Left ventricle myocardium inferior (tissue), 1 donor: ENCODE measurements around the gene ENG. TPM values are rescaled to one million over a fixed set of nuclear protein-coding genes. Genes with fewer than 3 reads are reported as not detected.
A peak's percentile ranks its signal among the peaks of the same experiment; 100 is the strongest.

Experiments
- DNase-seq: peaks from one replicate; pipeline ENCODE4 v3.0.0-alpha.2; 2020
- H3K27ac ChIP-seq: fragments of 200-600 bp; replicated peaks from 2 replicates; pipeline ENCODE4 v1.8.0; 2021
- H3K27me3 ChIP-seq: fragments of 200-600 bp; 2 replicates; pipeline ENCODE4 v1.8.0; 2021; ENCODE audit warnings: low read depth
- H3K36me3 ChIP-seq: fragments of 200-600 bp; 2 replicates; pipeline ENCODE4 v1.8.0; 2021
- H3K4me1 ChIP-seq: fragments of 200-600 bp; 2 replicates; pipeline ENCODE4 v1.8.0; 2021
- H3K4me3 ChIP-seq: fragments of 200-600 bp; 2 replicates; pipeline ENCODE4 v1.8.0; 2021; ENCODE audit warnings: mild to moderate bottlenecking, moderate library complexity
- H3K9me3 ChIP-seq: fragments of 200-600 bp; replicated peaks from 2 replicates; pipeline ENCODE4 v1.8.0; 2021
- CTCF ChIP-seq: fragments of 200-600 bp; IDR thresholded peaks from 2 replicates; pipeline ENCODE4 v1.8.0; 2021; ENCODE audit warnings: antibody characterized with exemption, mild to moderate bottlenecking, borderline replicate concordance
- intact Hi-C: fragments of 100-400 bp; cut with micrococcal nuclease; formaldehyde crosslinking; loops from one replicate; pipeline ENCODE4 v1.11.0; 2022
- total RNA-seq: library from RNA; stranded (reverse); fragmentation: NEBNext Ultra II Directional; extraction: Animal tissue kit (Norgen Biotek cat#: 25700); gene quantifications from one replicate; pipeline ENCODE4 v1.2.1, GENCODE V29; 2021
- donor health status: DM: no; HTN: yes; CAD: no; lungs with severe emphysema.

Gene ENG
- total RNA-seq, 1 donor from 2014 or later: 139 TPM

GRCh38 chr9:127801955-127802575 is 52.4 kb downstream of the ENG start:
- H3K4me3 ChIP-seq: peak overlapping the region; percentile 68
- peaks cover 40% of the 10 kb centered on the region for H3K4me1 ChIP-seq
- intact Hi-C loops: no loop called here

GRCh38 chr9:127796852-127797370 is 57.5 kb downstream of the ENG start:
- Histone ChIP-seq H3K4me1 (peaks cover 37% of the 10 kb centered on the region), H3K27ac (peak overlapping the region; percentile 50), H3K36me3 (peaks cover 10% of the 10 kb centered on the region), H3K27me3 (no peaks in the 10 kb centered on the region), H3K9me3 (no peaks in the 10 kb centered on the region), H3K4me3 (no peak overlapping the region)
- no peak for TF ChIP-seq CTCF
- intact Hi-C loops: no loop called here
- DNase-seq: no peak

More at GRCh38 chr9:127801955-127802575, 52.4 kb downstream of the ENG start:
- Histone ChIP-seq H3K27ac (peak overlapping the region; percentile 95), H3K27me3 (no peaks in the 10 kb centered on the region), H3K36me3 (peaks cover 20% of the 10 kb centered on the region), H3K9me3 (no peaks in the 10 kb centered on the region)
- peak; percentile 36 for TF ChIP-seq CTCF
- DNase-seq: no peak

GRCh38 chr9:127796225-127796813 is 58.1 kb downstream of the ENG start:
- Histone ChIP-seq H3K4me1 (peaks cover 32% of the 10 kb centered on the region), H3K9me3 (no peaks in the 10 kb centered on the region), H3K36me3 (peaks cover 14% of the 10 kb centered on the region), H3K4me3 (no peak overlapping the region), H3K27me3 (no peaks in the 10 kb centered on the region), H3K27ac (peak overlapping the region; percentile 50)
- TF ChIP-seq CTCF: no peak
- no peak for DNase-seq
- intact Hi-C loops: no loop called here

- intact Hi-C loops: loop anchor here (5.0 kb wide), 1 partner anchor 78 kb away; no protein-coding TSS in a partner anchor
- DNase-seq: no peak
- no peak for TF ChIP-seq CTCF
- Histone ChIP-seq H3K27ac (peak overlapping the region; percentile 36), H3K4me1 (peaks cover 52% of the 10 kb centered on the region), H3K36me3 (peaks cover 36% of the 10 kb centered on the region), H3K4me3 (no peak overlapping the region), H3K9me3 (no peaks in the 10 kb centered on the region), H3K27me3 (no peaks in the 10 kb centered on the region)
These were observed 60.3 kb downstream of the ENG start for GRCh38 chr9:127794001-127794791.

GRCh38 chr9:127793093-127793708 is 61.3 kb downstream of the ENG start:
- Histone ChIP-seq H3K4me3 (no peak overlapping the region), H3K27ac (peak overlapping the region; percentile 46), H3K27me3 (no peaks in the 10 kb centered on the region), H3K36me3 (peaks cover 46% of the 10 kb centered on the region), H3K4me1 (peaks cover 62% of the 10 kb centered on the region), H3K9me3 (no peaks in the 10 kb centered on the region)
- no peak for TF ChIP-seq CTCF
- intact Hi-C loops: loop anchor here (5.0 kb wide), 1 partner anchor 79 kb away; no protein-coding TSS in a partner anchor
- no peak for DNase-seq
